ENCODE measurements around the gene RABGAP1.

The RABGAP1 gene

DNA sequence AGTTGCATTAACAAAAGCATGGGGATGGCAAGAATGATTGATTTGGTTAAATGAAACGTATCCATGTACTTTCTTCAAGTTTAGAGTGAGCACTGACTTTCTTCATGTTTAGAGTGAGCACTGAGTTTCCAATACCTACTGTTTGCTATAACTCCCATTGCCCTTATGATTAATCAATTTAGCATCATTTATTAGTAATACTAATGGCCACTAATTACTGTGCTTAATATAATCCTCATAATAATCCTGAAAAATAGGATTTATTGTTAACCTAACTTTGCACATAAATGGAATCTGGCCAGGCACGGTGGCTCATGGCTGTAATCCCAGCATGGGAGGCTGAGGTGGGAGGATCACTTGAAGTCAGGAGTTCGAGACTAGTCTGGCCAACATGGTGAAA lies 70.6 kb downstream of the RABGAP1 start:
- no peak for DNase-seq (ENCODE audit: extremely low spot score)
- POLR2A ChIA-PET, result no interaction called here
- CTCF ChIA-PET, result interaction anchor here (1.5 kb wide), 1 partner anchor 39 kb away, joined by 3 read pairs; no protein-coding TSS in a partner anchor
- TF ChIP-seq, protein P1, sequence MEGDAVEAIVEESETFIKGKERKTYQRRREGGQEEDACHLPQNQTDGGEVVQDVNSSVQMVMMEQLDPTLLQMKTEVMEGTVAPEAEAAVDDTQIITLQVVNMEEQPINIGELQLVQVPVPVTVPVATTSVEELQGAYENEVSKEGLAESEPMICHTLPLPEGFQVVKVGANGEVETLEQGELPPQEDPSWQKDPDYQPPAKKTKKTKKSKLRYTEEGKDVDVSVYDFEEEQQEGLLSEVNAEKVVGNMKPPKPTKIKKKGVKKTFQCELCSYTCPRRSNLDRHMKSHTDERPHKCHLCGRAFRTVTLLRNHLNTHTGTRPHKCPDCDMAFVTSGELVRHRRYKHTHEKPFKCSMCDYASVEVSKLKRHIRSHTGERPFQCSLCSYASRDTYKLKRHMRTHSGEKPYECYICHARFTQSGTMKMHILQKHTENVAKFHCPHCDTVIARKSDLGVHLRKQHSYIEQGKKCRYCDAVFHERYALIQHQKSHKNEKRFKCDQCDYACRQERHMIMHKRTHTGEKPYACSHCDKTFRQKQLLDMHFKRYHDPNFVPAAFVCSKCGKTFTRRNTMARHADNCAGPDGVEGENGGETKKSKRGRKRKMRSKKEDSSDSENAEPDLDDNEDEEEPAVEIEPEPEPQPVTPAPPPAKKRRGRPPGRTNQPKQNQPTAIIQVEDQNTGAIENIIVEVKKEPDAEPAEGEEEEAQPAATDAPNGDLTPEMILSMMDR (IDR thresholded peaks at IDR 0.05; ENCODE audit: control extremely low read depth, extremely low read depth, low read depth, missing control alignments), result no peak

DNA sequence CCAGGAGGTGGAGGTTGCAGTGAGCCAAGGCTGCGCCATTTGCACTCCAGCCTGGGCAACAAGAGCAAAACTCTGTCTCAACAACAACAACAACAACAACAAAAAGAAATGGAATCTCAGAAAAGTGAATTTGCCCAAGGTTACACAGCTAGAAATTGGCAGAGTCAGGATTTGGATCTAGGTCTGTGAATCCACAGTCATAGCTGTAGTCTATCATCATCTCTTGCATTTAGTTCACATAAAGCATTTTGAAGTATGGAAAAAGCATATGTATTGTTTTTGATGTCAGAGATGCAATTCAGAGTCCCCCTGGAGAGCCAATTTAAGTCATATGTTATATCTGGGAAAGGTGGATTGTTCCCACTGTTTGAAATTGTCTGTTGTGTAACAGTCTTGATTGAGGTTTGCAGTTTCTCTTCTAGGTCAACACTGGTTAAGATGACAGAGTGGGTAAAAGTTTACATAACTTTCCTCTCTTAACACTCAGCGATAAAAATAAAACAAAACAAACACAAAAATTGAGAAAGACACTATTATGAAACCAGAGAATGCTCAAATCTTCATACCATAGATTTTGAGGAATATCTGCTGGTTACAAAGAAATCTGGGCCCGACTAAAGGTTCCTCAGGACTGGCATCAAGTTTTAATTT lies 71.2 kb downstream of the RABGAP1 start:
- ChIA-PET CTCF (interaction anchor here (1.4 to 1.5 kb wide), 2 partner anchors 37 to 40 kb away, joined by 3 read pairs; no protein-coding TSS in a partner anchor), POLR2A (no interaction called here)
- TF ChIP-seq, protein P1 (IDR thresholded peaks at IDR 0.05; ENCODE audit: control extremely low read depth, extremely low read depth, low read depth, missing control alignments), result no peak
- no peak for DNase-seq (ENCODE audit: extremely low spot score)

DNA sequence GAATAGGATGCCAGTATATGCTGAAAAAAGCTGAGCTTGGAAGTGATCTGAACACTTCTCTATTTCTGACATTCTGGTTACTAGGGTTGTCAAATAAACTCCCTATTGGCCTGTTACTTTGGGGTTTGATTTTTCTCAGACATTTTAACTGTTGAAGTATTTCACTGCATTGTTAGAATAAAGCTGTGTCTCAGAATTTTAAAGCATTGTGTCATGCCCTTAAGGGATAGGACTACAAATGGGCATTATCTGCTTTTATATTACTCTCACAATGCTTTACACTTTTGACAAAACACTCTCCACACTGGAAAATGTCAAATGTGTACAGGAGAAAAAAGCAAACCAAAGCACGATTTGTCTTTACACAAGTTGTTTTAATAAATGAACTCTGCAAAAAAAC lies 75.8 kb downstream of the RABGAP1 start:
- TF ChIP-seq, protein P1 (IDR thresholded peaks at IDR 0.05; ENCODE audit: control extremely low read depth, extremely low read depth, low read depth, missing control alignments), result no peak
- ChIA-PET CTCF (no interaction called here), POLR2A (no interaction called here)
- DNase-seq (ENCODE audit: extremely low spot score), result no peak

DNA sequence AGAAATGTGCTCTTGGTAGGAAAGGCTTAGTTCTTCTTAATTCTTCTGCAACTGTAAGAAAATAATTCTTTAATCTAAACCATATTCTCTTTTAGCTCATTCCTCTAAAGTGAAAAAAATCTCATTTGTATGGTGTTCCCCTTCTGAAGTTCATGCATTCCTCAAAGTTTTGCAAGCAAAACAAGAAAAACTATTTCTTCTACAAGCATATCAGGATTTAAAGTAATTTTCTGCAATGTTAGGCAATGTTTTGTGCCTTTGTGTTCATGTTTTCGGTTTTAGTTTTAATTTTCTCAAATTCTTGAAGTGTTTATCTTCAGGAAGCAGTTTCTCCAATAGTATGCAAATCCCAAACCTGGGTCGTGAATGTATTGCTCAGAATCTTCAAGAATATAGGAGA lies 80.0 kb downstream of the RABGAP1 start:
- TF ChIP-seq, protein P1 (IDR thresholded peaks at IDR 0.05; ENCODE audit: control extremely low read depth, extremely low read depth, low read depth, missing control alignments), result no peak
- DNase-seq (ENCODE audit: extremely low spot score), result no peak
- POLR2A ChIA-PET, result no interaction called here
- CTCF ChIA-PET, result interaction anchor here (1.8 kb wide), 1 partner anchor 43 kb away, joined by 4 read pairs; no protein-coding TSS in a partner anchor

DNA sequence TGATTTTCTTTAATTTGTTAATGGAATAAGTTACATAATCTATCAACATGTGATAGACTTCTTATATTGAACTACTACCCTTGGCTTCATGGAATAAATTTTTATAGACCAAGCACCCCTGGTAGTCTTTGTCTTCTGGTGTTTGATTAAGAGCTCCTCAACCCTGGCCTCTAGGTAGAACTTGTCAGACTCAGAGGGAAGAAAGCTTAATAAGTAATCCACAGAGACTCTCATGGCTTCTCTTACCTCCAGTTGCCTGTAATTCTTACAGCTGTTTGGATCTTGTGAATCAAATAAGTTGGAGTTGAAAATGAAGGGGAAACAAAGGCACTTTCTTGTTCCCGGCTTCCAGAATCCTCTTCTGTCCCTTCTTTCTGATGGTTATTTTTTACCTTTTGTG lies 85.6 kb downstream of the RABGAP1 start:
- TF ChIP-seq, protein P1 (IDR thresholded peaks at IDR 0.05; ENCODE audit: control extremely low read depth, extremely low read depth, low read depth, missing control alignments), result no peak
- DNase-seq (ENCODE audit: extremely low spot score), result no peak
- CTCF ChIA-PET, result interaction anchor here (1.1 to 1.4 kb wide), 2 partner anchors 16 to 28 kb away, joined by 3 to 4 read pairs; no protein-coding TSS in a partner anchor
- POLR2A ChIA-PET, result interaction anchor here (0.7 kb wide), 1 partner anchor 187 kb away, joined by 7 read pairs; no protein-coding TSS in a partner anchor

DNA sequence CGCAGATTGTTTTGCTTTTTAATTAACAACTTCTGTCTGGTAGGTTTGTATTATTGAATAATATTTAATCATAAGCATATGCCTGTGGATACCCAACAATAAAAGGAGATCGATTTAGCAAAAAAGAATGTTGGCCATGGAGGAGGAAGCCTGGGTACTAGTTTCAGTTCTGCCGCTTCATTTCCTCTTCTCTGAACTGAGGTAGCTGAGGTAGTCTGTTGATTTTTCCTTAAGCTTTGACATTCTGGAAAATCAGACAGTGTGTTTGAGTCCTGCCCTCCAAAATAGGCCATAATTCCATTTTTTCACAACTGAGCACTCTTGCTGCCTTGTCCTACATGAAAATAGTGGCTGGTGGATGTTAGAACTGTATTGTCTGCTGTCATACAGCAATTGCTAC lies 86.7 kb downstream of the RABGAP1 start:
- no peak for DNase-seq (ENCODE audit: extremely low spot score)
- ChIA-PET POLR2A (no interaction called here), CTCF (interaction anchor here (1.1 kb wide), 1 partner anchor 29 kb away, joined by 3 read pairs; no protein-coding TSS in a partner anchor)
- TF ChIP-seq, protein P1 (IDR thresholded peaks at IDR 0.05; ENCODE audit: control extremely low read depth, extremely low read depth, low read depth, missing control alignments), result no peak
